Cardiac muscle cell (in vitro differentiated cells and primary cell): ENCODE results near the gene UGT1A10. TPM values are rescaled to one million over a fixed set of nuclear protein-coding genes. Genes with fewer than 3 reads are reported as not detected.
"Not testable (repeated sequence)": the region's sequence is repeated elsewhere in the genome, so short reads cannot be mapped to it uniquely, and the experiment has no call there.

Experiments used
- DNase-seq, 2 donors: peaks; one replicate each; pipeline versions ENCODE4 v3.0.0 to v3.0.0-alpha.2; 2010 to 2017; ENCODE audit warnings: low read depth in 1 of 2, low spot score in 1 of 2
- H3K27ac ChIP-seq: fragments of 200-600 bp; sonication (generic); 2 replicates; pipeline ENCODE4 v1.5.1; 2016
- H3K27me3 ChIP-seq: fragments of 200-600 bp; sonication (generic); 2 replicates; pipeline ENCODE4 v1.6.0; 2016; ENCODE audit warnings: control low read depth
- H3K36me3 ChIP-seq: fragments of 200-600 bp; sonication (generic); 2 replicates; pipeline ENCODE4 v1.5.1; 2016; ENCODE audit warnings: control low read depth
- H3K4me1 ChIP-seq: fragments of 200-600 bp; sonication (generic); 2 replicates; pipeline ENCODE4 v1.8.1; 2017; ENCODE audit warnings: low read depth, mild to moderate bottlenecking, mixed run types
- H3K4me3 ChIP-seq: fragments of 200-600 bp; sonication (generic); 2 replicates; pipeline ENCODE4 v1.5.1; 2016; ENCODE audit warnings: mild to moderate bottlenecking
- H3K9me3 ChIP-seq: fragments of 200-600 bp; sonication (generic); 2 replicates; pipeline ENCODE4 v1.5.1; 2017; ENCODE audit warnings: low read depth, mild to moderate bottlenecking, control low read depth
- polyA plus RNA-seq: library from polyadenylated mRNA; unstranded; fragments of >200 nt; fragmentation: Nextera tagmentation; extraction: Ambion mirVana; gene quantifications from 2 replicates; pipeline ENCODE4 v1.2.1, GENCODE V29; 2016
- total RNA-seq: library from RNA; depleted of rRNA; stranded (reverse); fragments of >200 nt; gene quantifications from 2 replicates; pipeline ENCODE4 v1.2.3, GENCODE V29; 2016
- TF ChIP-seq, protein P1 (sequence below): IDR thresholded peaks from 2 replicates; pipeline ENCODE4 v1.5.1; 2012; ENCODE audit warnings: low read depth, mild to moderate bottlenecking, low read length

Gene UGT1A10
- total and polyA plus RNA-seq, 2 experiments from 2014 or later: not detected

DNA sequence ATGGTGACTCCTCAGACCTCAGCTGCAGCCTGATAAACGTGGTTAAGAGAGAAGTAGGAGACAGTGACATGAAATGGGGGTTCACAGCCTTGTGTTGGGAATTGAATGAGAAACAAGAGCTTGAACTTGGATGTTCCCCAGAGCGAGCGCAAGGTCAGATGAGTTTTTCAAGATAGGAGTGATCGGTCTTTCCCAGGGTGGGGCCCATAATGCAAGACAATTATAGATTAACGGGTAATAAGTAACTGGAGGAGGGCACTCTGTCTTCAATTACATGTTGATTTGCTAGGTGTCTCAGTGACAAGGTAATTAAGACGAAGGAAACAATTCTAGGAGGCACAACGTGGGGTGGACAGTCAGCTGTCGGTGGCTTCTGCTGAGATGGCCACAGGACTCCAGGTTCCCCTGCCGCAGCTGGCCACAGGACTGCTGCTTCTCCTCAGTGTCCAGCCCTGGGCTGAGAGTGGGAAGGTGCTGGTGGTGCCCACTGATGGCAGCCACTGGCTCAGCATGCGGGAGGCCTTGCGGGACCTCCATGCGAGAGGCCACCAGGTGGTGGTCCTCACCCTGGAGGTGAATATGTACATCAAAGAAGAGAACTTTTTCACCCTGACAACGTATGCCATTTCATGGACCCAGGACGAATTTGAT, 76.5 kb downstream of the UGT1A10 start, which contains the start of gene UGT1A5:
UGT1A5 (plus strand) TSS at position 297 of the 651 bp plus-strand sequence; CDS start at position 382, 85 bp downstream.
- Histone ChIP-seq H3K27me3 (no peaks in the 10 kb centered on the region), H3K4me3 (no peak within 1 kb of the TSS)
- no peak for DNase-seq

DNA sequence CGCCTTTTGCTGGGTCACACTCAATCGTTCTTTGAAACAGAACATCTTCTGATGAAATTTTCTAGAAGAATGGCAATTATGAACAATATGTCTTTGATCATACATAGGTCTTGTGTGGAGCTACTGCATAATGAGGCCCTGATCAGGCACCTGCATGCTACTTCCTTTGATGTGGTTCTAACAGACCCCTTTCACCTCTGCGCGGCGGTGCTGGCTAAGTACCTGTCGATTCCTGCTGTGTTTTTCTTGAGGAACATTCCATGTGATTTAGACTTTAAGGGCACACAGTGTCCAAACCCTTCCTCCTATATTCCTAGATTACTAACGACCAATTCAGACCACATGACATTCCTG, 77.0 kb downstream of the UGT1A10 start:
- no peak for DNase-seq
- Histone ChIP-seq H3K27ac (no peak overlapping the region), H3K36me3 (no peaks in the 10 kb centered on the region), H3K9me3 (no peaks in the 10 kb centered on the region), H3K4me1 (no peaks in the 10 kb centered on the region), H3K27me3 (no peaks in the 10 kb centered on the region), H3K4me3 (no peak overlapping the region)
- TF ChIP-seq, protein P1, sequence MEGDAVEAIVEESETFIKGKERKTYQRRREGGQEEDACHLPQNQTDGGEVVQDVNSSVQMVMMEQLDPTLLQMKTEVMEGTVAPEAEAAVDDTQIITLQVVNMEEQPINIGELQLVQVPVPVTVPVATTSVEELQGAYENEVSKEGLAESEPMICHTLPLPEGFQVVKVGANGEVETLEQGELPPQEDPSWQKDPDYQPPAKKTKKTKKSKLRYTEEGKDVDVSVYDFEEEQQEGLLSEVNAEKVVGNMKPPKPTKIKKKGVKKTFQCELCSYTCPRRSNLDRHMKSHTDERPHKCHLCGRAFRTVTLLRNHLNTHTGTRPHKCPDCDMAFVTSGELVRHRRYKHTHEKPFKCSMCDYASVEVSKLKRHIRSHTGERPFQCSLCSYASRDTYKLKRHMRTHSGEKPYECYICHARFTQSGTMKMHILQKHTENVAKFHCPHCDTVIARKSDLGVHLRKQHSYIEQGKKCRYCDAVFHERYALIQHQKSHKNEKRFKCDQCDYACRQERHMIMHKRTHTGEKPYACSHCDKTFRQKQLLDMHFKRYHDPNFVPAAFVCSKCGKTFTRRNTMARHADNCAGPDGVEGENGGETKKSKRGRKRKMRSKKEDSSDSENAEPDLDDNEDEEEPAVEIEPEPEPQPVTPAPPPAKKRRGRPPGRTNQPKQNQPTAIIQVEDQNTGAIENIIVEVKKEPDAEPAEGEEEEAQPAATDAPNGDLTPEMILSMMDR: no peak

More for the DNA sequence above, 76.5 kb downstream of the UGT1A10 start, which contains the start of gene UGT1A5:
- Histone ChIP-seq H3K4me1 (no peaks in the 10 kb centered on the region), H3K27ac (no peak within 1 kb of the TSS), H3K36me3 (no peaks in the 10 kb centered on the region), H3K9me3 (no peaks in the 10 kb centered on the region)
- TF ChIP-seq, protein P1: no peak

DNA sequence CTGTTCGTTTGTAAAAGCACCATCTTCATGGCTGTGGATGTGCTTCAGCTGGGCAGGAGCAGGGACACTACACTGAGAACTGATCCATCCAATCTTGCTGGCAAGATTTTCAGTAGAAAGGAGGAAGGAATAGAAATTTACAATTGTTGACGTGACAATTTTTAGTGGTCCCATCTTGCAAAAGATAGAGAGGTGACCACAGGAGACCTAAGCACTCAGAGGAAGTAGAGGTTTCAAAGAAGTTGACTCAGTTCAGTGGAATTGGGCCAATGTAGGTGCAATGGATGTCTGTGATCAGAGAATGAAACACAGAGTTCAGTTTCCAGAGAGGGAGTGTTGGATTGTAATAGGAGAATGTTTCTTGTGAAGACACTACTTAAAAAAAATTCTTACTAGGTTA, 77.9 kb downstream of the UGT1A10 start:
- no peaks in the 10 kb centered on the region for H3K9me3 ChIP-seq
- TF ChIP-seq, protein P1: no peak
- DNase-seq: no peak
- H3K4me1 ChIP-seq: no peaks in the 10 kb centered on the region
- no peak overlapping the region for H3K4me3 ChIP-seq
- H3K27me3 ChIP-seq: no peaks in the 10 kb centered on the region
- H3K27ac ChIP-seq: no peak overlapping the region
- H3K36me3 ChIP-seq: no peaks in the 10 kb centered on the region

DNA sequence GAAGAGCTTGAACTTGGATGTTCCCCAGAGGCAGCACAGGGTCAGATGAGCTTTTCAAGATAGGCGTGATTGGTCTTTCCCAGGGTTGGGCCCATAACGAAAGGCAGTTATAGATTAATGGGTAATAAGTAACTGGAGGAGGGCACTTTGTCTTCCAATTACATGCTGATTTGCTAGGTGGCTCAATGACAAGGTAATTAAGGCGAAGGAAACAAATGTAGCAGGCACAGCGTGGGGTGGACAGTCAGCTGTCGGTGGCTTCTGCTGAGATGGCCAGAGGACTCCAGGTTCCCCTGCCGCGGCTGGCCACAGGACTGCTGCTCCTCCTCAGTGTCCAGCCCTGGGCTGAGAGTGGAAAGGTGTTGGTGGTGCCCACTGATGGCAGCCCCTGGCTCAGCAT, 82.3 kb downstream of the UGT1A10 start, which contains the start of gene UGT1A4:
UGT1A4 (plus strand) TSS at position 185 of the 400 bp plus-strand sequence; CDS start at position 270, 85 bp downstream.
- Histone ChIP-seq H3K9me3 (no peaks in the 10 kb centered on the region), H3K27me3 (no peaks in the 10 kb centered on the region), H3K4me3 (no peak within 1 kb of the TSS), H3K27ac (no peak within 1 kb of the TSS), H3K4me1 (no peaks in the 10 kb centered on the region), H3K36me3 (no peaks in the 10 kb centered on the region)
- TF ChIP-seq, protein P1: no peak
- no peak for DNase-seq

DNA sequence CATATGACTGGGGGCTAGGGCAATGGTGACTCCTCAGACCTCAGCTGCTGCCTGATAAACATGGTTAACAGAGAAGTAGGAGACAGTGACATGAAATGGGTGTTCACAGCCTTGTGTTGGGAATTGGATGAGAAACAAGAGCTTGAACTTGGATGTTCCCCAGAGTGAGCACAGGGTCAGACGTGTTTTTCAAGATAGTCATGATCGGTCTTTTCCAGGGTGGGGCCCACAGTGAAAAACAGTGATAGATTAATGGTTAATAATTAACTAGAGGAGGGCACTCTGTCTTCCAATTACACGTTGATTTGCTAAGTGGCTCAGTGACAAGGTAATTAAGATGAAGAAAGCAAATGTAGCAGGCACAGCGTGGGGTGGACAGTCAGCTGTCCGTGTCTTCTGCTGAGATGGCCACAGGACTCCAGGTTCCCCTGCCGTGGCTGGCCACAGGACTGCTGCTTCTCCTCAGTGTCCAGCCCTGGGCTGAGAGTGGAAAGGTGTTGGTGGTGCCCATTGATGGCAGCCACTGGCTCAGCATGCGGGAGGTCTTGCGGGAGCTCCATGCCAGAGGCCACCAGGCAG, 92.6 kb downstream of the UGT1A10 start, which contains the start of gene UGT1A3:
UGT1A3 (plus strand) TSS at position 320 of the 579 bp plus-strand sequence; CDS start at position 405, 85 bp downstream.
- H3K36me3 ChIP-seq: no peaks in the 10 kb centered on the region
- no peaks in the 10 kb centered on the region for H3K27me3 ChIP-seq
- H3K27ac ChIP-seq: no peak within 1 kb of the TSS
- TF ChIP-seq, protein P1: no peak
- no peak within 1 kb of the TSS for H3K4me3 ChIP-seq
- no peak for DNase-seq
- no peaks in the 10 kb centered on the region for H3K4me1 ChIP-seq
- H3K9me3 ChIP-seq: no peaks in the 10 kb centered on the region

DNA sequence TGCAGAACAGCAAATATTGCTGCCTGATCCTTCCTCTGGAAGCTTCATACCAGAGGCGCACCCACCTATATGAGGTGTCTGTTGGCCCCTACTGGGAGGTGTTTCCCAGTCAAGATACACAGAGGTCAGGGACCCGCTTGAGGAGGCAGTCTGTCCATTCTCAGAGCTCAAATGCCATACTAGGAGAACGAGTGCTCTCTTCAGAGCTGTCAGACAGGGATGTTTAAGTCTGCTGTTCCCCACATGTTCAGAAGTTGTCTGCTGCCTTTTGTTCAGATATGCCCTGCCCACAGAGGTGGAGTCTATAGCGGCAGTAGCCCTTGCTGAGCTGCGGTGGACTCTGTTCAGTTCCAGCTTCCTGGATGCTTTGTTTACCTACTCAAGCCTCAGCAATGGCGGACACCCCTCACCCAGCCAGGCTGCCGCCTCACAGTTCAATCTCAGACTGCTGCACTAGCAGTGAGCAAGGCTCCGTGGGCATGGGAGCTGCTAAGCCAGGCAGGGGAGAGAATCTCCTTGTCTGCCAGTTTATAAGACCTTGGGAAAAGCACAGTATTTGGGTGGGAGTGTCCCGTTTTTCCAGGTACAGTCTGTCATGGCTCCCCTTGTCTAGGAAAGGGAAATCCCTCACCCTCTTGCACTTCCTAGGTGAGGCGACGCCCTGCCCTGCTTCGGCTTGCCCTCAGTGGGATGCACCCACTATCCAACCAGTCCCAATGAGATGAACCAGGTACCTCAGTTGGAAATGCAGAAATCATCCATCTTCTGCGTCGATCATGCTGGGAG, 100.8 kb downstream of the UGT1A10 start:
- H3K27me3 ChIP-seq, H3K27ac ChIP-seq, H3K4me3 ChIP-seq, H3K4me1 ChIP-seq, H3K9me3 ChIP-seq, H3K36me3 ChIP-seq, DNase-seq: not testable (repeated sequence)
